Cerebellar cortex (tissue), 1 donor: ENCODE measurements around the gene MAST4.

Experiments used
- DNase-seq: peaks from one replicate; pipeline ENCODE4 v3.0.0-alpha.2; 2015; ENCODE audit warnings: low spot score

Gene MAST4

GRCh38 chr5:67208403-67208802 lies 612.2 kb downstream of the MAST4 start:
- DNase-seq: no peak

GRCh38 chr5:67209141-67209771 lies 613.1 kb downstream of the MAST4 start:
- peak; percentile 92 for DNase-seq

- DNase-seq: no peak
Observed at GRCh38 chr5:67211926-67212325, 615.7 kb downstream of the MAST4 start.

- no peak for DNase-seq
Observed at GRCh38 chr5:67214036-67214435, 617.8 kb downstream of the MAST4 start.

- no peak for DNase-seq
Observed at GRCh38 chr5:67214707-67215447, 618.7 kb downstream of the MAST4 start.

GRCh38 chr5:67215519-67216471 lies 619.6 kb downstream of the MAST4 start:
- no peak for DNase-seq

GRCh38 chr5:67216564-67216963 lies 620.4 kb downstream of the MAST4 start:
- no peak for DNase-seq
